OCI-LY7 (cell line): ENCODE data around the gene SMIM31. TPM values are rescaled to one million over a fixed set of nuclear protein-coding genes. Genes with fewer than 3 reads are reported as not detected.

ENCODE experiments used
- BruUV-seq: library from RNA; stranded (reverse); fragments of 400-500 nt; replicated peaks from 2 replicates; lab custom pipeline; 2021; lab: Mats Ljungman, UMichigan
- CTCF ChIA-PET: fragments of 300-600 bp; sonication (Branson Sonifier 250); formaldehyde crosslinking; loops from one replicate; lab custom pipeline; 2022; ENCODE audit warnings: antibody characterized with exemption; ENCODE audit not compliant: unreplicated experiment; lab: Charles Lee
- POLR2A ChIA-PET: fragments of 300-600 bp; sonication (Branson Sonifier 250); formaldehyde crosslinking; loops from one replicate; lab custom pipeline; 2022; ENCODE audit warnings: antibody characterized with exemption; lab: Charles Lee
- DNase-seq: peaks from one replicate; pipeline ENCODE4 v3.0.0-alpha.2; 2015; ENCODE audit warnings: low spot score
- H2AFZ ChIP-seq: fragments of 200-600 bp; sonication (generic), shearing (Covaris generic); 2 replicates; pipeline ENCODE4 v1.6.1; 2014; ENCODE audit warnings: mild to moderate bottlenecking, antibody characterized with exemption, low read length, moderate library complexity
- H3K27ac ChIP-seq: fragments of 200-600 bp; sonication (generic); 2 replicates; pipeline ENCODE4 v1.5.1; 2014; ENCODE audit warnings: mixed run types, low read depth, mild to moderate bottlenecking, moderate library complexity, low read length, inconsistent platforms; ENCODE audit not compliant: poor library complexity, severe bottlenecking
- H3K36me3 ChIP-seq: fragments of 200-600 bp; sonication (generic); 2 replicates; pipeline ENCODE4 v1.6.1; 2014; ENCODE audit warnings: mild to moderate bottlenecking, antibody characterized with exemption, low read length, moderate library complexity, mixed read lengths; ENCODE audit not compliant: insufficient read depth
- H3K4me1 ChIP-seq: fragments of 200-600 bp; sonication (generic); 2 replicates; pipeline ENCODE4 v1.5.1; 2014; ENCODE audit warnings: mild to moderate bottlenecking, low read length; ENCODE audit not compliant: insufficient read depth, poor library complexity, severe bottlenecking
- H3K4me2 ChIP-seq: fragments of 200-600 bp; sonication (generic); 2 replicates; pipeline ENCODE4 v1.6.1; 2014; ENCODE audit warnings: mild to moderate bottlenecking, low read length
- H3K4me3 ChIP-seq: fragments of 200-600 bp; sonication (generic); 2 replicates; pipeline ENCODE4 v1.5.1; 2014; ENCODE audit warnings: mild to moderate bottlenecking, low read depth, low read length; ENCODE audit not compliant: poor library complexity, severe bottlenecking
- H3K79me2 ChIP-seq: fragments of 200-600 bp; sonication (generic); 2 replicates; pipeline ENCODE4 v1.6.1; 2016; ENCODE audit warnings: low read depth, mild to moderate bottlenecking, low read length, moderate library complexity, mixed read lengths; ENCODE audit not compliant: insufficient read depth
- H3K9me2 ChIP-seq: fragments of 200-600 bp; sonication (generic); 2 replicates; pipeline ENCODE4 v1.6.1; 2016; ENCODE audit warnings: mild to moderate bottlenecking, low read length, mixed read lengths; ENCODE audit not compliant: insufficient read depth
- H3K9me3 ChIP-seq: fragments of 200-600 bp; sonication (generic); 2 replicates; pipeline ENCODE4 v1.6.1; 2014; ENCODE audit warnings: mild to moderate bottlenecking, mixed run types, low read length, mixed read lengths
- H4K20me1 ChIP-seq: fragments of 200-600 bp; sonication (generic); 2 replicates; pipeline ENCODE4 v1.6.1; 2014; ENCODE audit warnings: mild to moderate bottlenecking, antibody characterized with exemption, low read length, moderate library complexity, mixed read lengths; ENCODE audit not compliant: insufficient read depth
- EZH2phosphoT487 ChIP-seq: fragments of 200-600 bp; sonication (generic); IDR thresholded peaks from 2 replicates; pipeline ENCODE4 v1.6.1; 2018; ENCODE audit warnings: low read depth, borderline replicate concordance, mild to moderate bottlenecking, mixed run types, antibody characterized with exemption, low read length, moderate library complexity, mixed read lengths
- intact Hi-C: fragments of 100-400 bp; cut with micrococcal nuclease; formaldehyde crosslinking; loops from one replicate; pipeline ENCODE4 v1.10.0; 2022; ENCODE audit not compliant: unreplicated experiment
- total RNA-seq, 2 experiments: library from RNA; depleted of rRNA in 1 of 2; stranded (reverse); fragments of >200 nt in 1 of 2; shearing (Covaris generic) in 1 of 2; gene quantifications; 2 replicates each; pipeline ENCODE4 v1.2.3, GENCODE V29; 2014 to 2022
- TF ChIP-seq, protein P1 (sequence below): fragments of 200-600 bp; sonication (generic); conservative IDR thresholded peaks from 2 replicates; pipeline ENCODE4 v1.5.1; 2014; ENCODE audit warnings: mild to moderate bottlenecking, antibody characterized with exemption, low read length, moderate library complexity, mixed read lengths

Gene SMIM31
- total RNA-seq, 2 experiments from 2014 or later, result not detected

GRCh38 chr4:164819366-164819765 lies 65.4 kb downstream of the SMIM31 start:
- Histone ChIP-seq H3K4me3 (no peak overlapping the region), H3K9me3 (no peaks in the 10 kb centered on the region), H3K27ac (no peak overlapping the region), H3K79me2 (no peaks in the 10 kb centered on the region), H3K36me3 (no peaks in the 10 kb centered on the region), H3K4me2 (no peak overlapping the region), H3K4me1 (no peaks in the 10 kb centered on the region), H3K9me2 (no peaks in the 10 kb centered on the region), H2AFZ (no peak overlapping the region), H4K20me1 (no peaks in the 10 kb centered on the region)
- intact Hi-C loops, result no loop called here
- ChIA-PET CTCF (no interaction called here), POLR2A (interaction anchor here (0.6 to 1.9 kb wide), 5 partner anchors 9 to 84 kb away, joined by 3 to 5 read pairs (median 3); no protein-coding TSS in a partner anchor)
- DNase-seq, result no peak
- BruUV-seq, result no TSS peak
- TF ChIP-seq, protein P1, sequence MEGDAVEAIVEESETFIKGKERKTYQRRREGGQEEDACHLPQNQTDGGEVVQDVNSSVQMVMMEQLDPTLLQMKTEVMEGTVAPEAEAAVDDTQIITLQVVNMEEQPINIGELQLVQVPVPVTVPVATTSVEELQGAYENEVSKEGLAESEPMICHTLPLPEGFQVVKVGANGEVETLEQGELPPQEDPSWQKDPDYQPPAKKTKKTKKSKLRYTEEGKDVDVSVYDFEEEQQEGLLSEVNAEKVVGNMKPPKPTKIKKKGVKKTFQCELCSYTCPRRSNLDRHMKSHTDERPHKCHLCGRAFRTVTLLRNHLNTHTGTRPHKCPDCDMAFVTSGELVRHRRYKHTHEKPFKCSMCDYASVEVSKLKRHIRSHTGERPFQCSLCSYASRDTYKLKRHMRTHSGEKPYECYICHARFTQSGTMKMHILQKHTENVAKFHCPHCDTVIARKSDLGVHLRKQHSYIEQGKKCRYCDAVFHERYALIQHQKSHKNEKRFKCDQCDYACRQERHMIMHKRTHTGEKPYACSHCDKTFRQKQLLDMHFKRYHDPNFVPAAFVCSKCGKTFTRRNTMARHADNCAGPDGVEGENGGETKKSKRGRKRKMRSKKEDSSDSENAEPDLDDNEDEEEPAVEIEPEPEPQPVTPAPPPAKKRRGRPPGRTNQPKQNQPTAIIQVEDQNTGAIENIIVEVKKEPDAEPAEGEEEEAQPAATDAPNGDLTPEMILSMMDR, result no peak
- no peak for TF ChIP-seq EZH2phosphoT487

DNA sequence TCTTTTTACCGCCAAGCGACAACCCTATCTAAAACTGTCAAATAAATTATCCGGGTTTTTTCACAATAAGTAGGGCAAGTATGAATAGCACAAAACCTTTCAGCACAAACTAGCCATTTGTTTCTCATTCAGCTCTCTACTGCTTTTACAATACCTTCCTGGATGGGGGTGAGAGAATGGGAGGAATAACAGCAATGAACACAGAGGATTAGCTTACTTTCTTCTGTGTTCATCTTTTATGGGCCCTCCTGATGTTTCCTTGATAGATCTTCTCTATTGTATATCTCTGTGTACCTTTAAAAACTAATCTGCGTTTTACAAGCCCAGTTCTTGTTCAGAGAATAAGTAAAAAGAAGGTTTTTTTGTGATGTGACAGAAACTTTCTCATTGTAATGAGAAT lies 67.8 kb downstream of the SMIM31 start:
- CTCF ChIA-PET, result no interaction called here
- Histone ChIP-seq H3K9me2 (no peaks in the 10 kb centered on the region), H3K4me1 (no peaks in the 10 kb centered on the region), H3K79me2 (no peaks in the 10 kb centered on the region), H3K4me2 (no peak overlapping the region), H3K9me3 (no peaks in the 10 kb centered on the region), H4K20me1 (no peaks in the 10 kb centered on the region), H2AFZ (no peak overlapping the region), H3K36me3 (no peaks in the 10 kb centered on the region), H3K27ac (no peak overlapping the region), H3K4me3 (no peak overlapping the region)
- BruUV-seq, result no TSS peak
- TF ChIP-seq, protein P1, result no peak
- TF ChIP-seq EZH2phosphoT487, result no peak
- POLR2A ChIA-PET, result interaction anchor here (0.8 to 1.4 kb wide), 2 partner anchors 19 to 32 kb away, joined by 3 read pairs; no protein-coding TSS in a partner anchor
- DNase-seq, result no peak
- intact Hi-C loops, result no loop called here

DNA sequence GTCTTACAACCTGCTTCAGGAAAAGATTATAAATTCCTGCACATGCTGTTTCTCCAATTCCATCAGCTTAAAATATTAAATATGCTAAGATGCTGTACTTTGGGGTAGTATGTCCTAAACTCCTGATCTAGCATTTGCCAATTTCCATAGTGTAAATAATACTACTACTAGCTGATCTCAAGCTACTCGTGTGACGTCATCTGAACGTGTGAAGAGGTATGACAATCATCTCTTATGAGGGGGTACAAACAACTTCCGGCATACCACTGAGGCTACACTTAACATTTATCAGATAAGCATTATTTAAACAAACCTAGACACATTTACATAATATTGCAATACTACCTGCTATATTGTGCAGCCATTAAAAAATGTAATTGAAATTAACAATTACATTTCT lies 70.7 kb downstream of the SMIM31 start:
- POLR2A ChIA-PET, result no interaction called here
- no peaks in the 10 kb centered on the region for H4K20me1 ChIP-seq

More for the DNA sequence above, 70.7 kb downstream of the SMIM31 start:
- Histone ChIP-seq H3K9me3 (no peaks in the 10 kb centered on the region), H3K4me2 (no peak overlapping the region), H3K79me2 (no peaks in the 10 kb centered on the region), H3K4me1 (no peaks in the 10 kb centered on the region), H3K4me3 (no peak overlapping the region), H3K27ac (no peak overlapping the region), H3K36me3 (no peaks in the 10 kb centered on the region), H2AFZ (no peak overlapping the region), H3K9me2 (no peaks in the 10 kb centered on the region)
- BruUV-seq, result no TSS peak
- no peak for TF ChIP-seq EZH2phosphoT487
- TF ChIP-seq, protein P1, result no peak
- CTCF ChIA-PET, result no interaction called here
- intact Hi-C loops, result no loop called here
- no peak for DNase-seq
